PC-9 (cell line): ENCODE data around the gene UFC1.

ENCODE experiments used
- CTCF ChIP-seq: fragments of 200-600 bp; sonication (generic); conservative IDR thresholded peaks from 2 replicates; pipeline ENCODE4 v1.6.1; 2017; ENCODE audit warnings: mixed run types, antibody characterized with exemption, mild to moderate bottlenecking, moderate library complexity
- EZH2 ChIP-seq: fragments of 200-600 bp; sonication (generic); IDR thresholded peaks from 2 replicates; pipeline ENCODE4 v1.8.0; 2017; ENCODE audit warnings: antibody characterized with exemption, low read depth

GRCh38 chr1:161168906-161169305 is 15.1 kb downstream of the UFC1 start:
- no peak for TF ChIP-seq CTCF
- TF ChIP-seq EZH2 = no peak
